GM18909 (cell line): Measurements from ENCODE around the gene DKKL1.

Experiments used
- ATAC-seq: cut with Tn5 transposase; IDR thresholded peaks from one replicate; pipeline ENCODE4 v1.9.1; 2021; ENCODE audit warnings: mild to moderate bottlenecking; ENCODE audit not compliant: unreplicated experiment, poor library complexity

Gene DKKL1

DNA sequence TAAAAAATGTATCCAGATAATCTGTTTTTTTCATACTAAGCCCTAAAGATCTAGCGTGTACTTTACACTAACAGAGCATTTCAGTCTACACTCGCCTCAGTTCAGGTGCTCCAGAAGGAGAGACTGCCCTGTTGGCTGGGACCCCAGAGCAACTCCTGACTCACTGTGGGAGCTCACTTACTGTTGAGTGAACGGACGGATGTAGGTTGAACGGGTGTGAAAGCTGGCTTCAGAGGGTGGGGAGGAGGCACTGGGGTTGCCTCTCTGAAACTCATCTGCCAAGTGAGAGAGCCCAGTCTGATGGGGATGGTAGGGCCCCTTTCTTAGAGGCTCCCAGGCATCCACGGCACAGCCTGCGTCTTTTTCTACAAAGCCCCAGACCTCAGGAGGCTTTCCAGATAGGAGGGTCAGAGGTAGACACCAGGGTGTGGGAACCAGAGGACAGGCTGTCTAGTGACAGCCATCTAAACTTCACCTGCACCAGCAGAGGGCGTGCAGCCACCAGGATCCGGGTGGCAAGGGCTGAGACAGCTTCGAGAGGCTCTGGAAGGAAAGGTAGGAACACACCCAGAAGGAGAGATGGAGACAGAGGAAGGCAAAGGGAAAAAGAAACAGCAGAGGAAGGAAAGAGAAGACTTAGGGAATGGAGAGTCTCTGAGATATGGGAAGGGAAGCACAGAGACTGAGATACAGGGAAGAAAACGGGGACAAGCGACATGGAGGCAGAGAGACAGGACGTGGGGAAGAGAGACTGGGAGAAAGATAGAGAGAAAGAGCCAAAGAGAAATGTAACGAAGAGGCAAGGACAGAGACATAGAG, 28.1 kb downstream of the DKKL1 start:
- no peak for ATAC-seq

DNA sequence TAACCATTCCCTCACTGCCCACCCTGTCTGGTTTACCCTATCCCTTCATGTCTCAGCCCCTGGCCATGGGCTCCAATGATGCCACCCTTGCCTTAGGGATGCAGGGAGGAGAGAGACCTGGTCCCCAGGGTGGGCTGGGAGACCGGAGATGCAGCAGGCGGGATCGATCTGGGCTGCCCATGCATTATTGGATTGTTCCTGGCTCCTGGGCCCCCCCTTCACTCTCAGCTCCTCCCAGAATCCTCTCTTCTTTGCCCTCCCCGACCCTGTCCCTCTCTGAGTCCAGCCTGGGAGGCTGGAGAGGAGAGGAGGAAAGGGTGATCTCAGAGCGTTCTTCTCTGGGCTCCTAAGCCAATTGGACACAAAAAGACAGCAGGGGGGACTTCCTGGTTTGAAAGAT, 30.2 kb downstream of the DKKL1 start:
- no peak for ATAC-seq

DNA sequence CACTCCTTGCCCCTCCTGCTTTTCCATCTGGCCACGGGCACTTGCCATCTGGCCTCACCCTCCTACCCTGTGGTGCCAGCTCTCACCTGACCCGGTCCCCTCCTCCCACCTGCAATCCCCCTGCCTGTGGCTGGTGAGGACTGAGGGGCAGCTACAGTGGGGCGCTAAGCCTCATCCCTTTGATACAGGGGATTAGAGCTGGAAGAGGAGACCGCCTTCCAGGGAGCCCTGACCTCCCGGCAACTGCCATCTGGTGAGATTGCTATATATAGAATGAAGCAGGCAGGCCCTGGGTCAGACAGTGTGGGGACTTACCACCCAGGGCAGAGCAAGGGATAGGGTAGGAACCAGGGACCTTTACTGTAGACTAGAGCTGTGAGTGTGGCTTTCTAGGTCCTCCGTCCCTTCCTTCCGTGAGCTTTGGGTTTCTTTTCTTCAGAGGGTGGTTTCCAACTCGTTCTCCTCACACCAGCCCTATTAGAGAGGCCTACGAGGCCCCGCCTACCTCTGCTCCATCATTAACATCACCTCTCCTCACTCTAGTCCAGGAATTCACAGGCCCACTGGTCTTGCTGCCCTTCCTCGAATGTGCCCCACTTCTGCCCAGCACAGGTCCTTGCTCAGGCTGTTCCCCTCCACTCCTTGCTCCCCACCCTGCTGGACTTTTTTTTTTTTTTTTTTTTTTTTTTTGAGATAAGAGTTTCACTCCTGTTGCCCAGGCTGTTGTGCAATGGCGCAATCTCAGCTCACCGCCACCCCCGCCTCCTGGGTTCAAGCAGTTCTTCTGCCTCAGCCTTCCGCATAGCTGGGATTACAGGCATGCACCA, 32.1 kb downstream of the DKKL1 start:
- no peak for ATAC-seq

DNA sequence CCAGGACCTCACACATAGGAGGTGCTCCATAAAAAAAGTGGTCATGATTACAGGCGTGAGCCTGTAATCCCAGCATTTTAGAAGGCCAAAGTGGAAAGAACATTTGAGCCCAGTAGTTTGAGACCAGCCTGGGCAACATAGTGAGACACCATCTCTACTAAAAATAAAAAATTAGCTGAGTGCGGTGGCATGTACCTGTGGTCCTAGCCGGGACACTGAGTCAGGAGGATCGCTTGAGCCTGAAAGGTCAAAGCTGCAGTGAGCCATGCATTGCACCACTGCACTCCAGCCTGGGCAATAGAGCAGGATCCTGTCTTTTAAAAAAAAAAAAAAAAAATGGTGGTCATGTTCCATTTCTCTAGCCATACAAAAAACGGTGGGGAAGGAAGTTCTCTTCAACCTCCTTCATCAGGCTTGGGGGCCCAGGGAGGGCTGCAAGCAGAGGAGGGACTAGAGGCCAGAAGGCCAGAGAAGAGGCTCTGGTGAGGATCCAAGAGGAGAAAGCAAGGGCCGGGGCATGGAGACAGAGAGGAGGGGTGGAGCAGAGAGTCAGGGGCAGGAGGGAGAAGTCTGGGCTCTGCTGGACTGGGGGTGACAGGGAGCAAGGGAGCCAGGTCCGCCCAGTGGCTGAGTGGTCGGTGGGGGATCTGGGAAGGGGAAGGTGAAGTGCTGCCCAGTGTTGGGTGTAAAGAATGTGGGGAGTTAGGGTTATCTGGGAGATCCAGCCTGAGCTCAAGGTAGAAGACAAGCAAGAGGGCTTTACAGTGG, 33.2 kb downstream of the DKKL1 start:
- no peak for ATAC-seq

DNA sequence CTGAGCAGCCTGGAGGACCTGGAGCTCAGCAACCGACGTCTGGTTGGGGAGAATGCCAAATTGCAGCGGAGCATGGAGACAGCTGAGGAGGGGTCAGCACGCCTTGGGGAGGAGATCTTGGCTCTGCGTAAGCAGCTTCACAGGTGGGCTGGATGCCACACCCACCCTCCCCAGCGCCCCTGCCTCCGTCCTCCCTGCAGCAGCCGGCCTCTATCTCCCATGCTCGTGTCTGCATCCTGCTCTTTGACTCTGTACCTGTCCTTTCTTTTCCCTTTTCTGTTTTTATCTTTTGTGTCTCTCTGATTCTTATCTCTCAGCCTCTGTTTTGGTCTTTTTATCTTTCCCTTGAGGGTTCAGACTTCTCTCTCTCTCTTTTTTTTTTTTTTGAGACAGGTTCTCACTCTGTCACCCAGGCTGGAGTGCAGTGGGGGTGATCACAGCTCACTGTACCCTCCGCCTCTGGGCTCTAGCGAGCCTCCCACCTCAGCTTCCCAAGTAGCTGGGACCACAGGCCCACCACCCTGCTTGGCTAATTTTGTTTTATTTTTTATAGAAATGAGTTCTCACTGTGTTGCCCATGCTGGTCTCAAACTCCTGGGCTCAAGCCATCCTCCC, 34.4 kb downstream of the DKKL1 start:
- ATAC-seq, result no peak

DNA sequence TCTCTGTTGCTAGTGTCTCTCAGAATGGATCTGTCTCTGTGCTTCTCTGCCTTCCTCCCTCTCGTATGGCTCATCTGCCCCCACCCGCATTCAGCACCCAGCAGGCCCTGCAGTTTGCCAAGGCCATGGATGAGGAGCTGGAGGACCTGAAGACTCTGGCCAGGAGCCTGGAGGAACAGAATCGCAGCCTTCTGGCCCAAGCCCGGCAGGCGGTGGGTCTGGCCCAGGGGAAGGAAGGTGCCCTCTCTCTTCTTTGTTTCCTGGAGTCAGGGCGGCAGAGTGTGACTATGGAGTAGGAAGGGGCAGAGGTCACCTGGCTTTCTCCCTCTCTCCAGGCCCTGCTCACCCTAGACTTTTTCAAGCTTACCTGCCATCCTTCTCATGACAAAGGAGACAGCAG, 35.3 kb downstream of the DKKL1 start:
- ATAC-seq, result no peak

DNA sequence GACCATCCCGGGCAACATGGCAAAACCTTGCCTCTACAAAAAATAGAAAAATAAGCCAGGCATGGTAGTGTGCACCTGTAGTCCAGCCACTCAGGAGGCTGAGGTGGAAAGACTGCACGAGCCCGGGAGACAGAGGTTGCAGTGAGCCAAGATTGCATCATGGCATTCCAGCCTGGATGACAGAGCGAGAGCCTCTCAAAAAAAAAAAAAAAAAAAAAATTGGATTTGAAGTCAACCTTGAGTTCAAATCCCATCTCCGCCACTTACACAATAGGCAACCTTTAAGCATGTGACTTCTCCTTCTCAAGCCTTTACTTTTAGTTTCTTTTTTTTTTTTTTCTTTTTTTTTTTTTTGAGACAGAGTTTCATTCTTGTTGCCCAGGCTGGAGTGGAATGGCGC, 36.4 kb downstream of the DKKL1 start:
- no peak for ATAC-seq

DNA sequence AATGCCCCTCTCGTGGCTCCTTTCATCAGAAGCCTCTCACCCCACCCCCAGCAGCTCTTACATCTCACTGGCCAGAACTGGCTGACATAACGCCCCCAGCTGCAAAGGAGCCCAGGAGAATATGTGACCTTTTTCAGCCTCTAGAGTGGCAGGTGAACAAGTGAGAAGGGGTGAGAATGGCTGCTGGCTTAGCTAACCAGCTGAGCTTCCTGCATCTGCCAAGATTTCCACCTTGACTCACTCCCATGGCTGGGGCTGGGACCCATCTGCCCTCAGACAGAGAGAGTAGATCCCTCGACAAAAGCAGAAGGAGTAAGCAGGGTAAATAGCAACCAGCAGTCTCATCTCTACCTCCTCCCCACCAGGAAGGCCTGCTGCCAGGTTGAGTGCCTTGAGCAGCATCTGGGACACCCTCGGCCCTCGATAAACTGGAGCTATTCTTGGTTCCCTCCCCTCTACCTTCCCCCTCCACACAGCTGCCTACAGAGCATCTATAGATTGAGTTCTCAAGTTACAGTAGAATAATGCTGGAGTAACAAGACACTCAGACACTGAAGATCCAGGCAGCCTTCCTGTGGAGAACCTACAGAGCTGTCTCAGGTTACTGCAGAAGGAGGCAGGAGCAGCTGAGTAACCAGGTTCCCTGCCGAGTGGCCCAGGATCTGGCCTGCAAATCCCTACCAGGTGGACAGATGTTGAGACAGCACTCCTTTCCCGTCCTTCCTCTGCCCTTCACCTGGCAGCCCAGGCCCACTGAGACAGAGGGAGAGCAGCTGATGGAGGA, 39.9 kb downstream of the DKKL1 start:
- ATAC-seq, result no peak

DNA sequence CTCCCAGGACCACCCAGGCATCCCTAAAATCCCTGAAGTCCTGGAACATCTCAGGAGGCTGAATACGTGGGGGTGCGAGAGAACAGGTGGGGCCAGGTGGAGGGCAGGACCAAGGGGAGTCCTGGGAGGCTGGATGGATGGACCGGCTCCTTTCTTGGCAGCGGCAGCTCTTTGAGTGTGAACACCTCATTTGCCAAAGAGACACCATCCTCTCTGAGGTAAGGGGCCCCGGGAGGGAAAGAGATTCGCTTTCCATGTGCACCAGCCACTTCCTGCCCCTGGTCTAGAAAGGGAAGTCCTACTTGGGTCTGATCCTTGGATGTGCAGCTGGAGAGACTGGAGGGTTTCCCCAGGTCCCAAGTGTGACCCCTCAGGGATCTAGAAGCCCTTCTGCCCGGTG, 43.4 kb downstream of the DKKL1 start:
- no peak for ATAC-seq

DNA sequence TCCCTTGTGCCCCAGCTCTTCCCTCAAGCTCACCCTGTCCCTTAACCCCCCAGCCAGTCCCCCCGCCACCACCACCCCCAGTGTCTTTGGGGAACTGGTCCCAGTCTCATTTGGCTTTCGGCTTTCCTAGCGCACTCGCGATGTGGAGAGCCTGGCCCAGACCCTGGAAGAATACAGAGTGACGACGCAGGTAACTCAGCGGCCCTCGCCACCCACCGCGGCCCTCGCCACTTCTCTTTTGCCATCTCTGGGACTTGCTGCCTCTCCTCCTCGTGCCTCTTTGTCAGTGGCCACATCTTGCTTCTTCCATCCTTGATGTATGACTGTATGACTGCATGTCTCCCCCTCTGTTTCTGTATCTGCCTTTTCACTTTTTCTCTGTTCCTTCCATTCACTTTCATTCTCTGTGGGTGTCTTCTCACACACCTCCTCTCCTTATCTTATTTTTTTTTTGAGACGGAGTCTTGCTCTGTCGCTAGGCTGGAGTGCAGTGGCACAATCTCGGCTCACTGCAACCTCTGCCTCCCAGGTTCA, 43.9 kb downstream of the DKKL1 start:
- no peak for ATAC-seq

DNA sequence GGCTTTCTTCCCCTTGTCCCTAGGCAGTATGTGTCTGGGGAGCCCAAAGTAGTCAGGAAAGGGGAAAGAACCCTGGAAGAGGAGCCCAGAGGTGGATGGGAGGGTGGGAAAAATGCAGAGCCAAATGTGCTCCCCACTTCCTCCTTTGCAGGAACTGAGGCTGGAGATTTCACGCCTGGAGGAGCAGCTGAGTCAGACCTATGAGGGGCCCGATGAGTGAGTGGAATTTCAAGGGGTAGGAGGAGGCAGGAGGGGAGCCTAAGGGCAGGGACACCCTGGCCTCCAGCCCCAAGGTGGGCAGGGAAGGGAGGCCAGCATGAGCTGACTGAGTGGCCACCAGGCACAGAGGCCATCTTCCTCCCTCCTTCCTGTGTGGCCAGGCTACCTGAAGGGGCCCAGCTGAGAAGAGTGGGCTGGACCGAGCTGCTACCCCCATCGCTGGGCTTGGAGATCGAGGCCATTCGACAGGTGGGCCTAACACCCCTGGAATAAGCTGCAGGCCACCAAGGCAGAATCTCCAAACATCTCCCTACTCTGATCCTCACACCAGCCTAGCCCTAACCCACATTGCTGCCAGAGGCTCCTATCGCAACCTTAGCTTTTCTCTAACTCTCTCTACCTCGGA, 45.3 kb downstream of the DKKL1 start:
- no peak for ATAC-seq

DNA sequence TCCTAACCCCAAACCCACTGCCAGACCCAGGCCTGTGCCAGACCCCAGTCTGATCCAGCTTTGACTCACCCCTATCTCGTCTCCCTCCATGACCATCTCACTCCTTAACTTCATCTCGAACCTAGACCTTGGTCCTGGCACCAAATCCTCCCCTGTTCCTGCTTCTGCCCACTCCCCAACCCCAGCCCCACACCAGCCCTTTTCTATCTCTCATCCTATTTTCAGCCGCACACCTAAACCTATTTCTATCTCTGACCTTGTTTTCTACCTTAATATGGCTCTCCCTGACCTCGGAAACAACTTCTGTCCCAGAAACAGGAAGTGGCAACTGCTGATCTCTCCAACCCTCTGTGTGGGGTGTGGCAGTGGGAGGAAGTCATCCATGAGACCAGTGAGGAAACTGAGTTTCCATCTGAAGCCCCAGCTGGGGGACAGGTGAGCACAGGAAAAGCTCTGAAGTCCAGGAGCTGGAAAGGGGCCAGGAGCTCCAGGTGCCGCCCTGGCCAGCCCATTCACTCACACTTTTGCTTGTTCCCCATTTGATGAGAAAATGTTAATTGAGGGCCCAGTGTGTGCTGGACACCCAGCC, 45.9 kb downstream of the DKKL1 start:
- ATAC-seq, result no peak

DNA sequence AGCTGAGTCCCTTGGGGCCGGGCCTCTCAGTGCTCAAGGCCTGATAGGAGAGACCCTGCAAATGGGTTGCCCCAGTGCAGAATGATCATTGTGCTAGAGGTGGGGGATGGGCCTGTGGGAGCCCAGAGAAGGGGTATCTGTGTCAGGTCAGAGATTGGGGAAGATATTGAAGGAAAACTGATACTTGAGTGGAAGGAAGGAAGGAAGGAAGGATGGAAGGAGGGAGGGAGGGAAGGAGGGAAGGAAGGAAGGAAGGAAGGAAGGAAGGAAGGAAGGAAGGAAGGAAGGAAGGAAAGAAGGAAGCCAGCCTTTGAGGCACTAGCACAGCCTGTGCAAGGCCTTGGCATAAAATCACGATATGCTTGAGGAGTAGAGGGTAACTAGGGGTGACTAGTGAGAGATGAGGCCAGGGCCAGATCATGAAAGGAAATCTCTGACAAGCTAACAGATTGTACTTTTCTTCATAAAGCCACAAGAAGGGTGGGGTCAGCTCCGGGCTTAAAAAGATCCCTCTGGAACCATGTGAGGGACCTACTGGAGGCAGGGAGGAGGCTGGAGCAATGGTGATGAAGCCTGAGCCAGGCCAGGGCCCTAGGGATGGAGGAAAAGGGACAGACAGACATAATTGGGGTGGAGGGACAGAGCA, 48.1 kb downstream of the DKKL1 start:
- no peak for ATAC-seq

DNA sequence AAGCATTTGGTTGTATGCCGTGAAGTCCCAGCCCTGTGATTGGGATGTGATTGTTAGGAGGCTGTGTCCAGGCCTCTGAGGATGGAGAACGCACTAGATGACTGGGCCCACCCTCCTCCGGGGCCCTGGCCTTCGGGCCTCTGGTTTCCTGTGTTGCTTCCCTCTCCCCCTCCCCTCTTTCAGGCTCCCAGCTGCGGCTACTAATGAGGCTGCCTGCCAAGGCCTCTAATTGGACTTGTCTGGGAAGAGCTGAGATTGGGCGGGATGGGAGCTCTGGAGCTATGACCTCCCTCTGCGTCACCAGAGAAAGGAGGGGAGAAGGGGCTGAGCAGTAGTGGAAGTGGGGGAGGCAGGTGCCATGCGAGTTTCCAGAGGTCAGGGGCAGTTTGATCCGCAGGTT, 49.7 kb downstream of the DKKL1 start:
- ATAC-seq, result no peak

DNA sequence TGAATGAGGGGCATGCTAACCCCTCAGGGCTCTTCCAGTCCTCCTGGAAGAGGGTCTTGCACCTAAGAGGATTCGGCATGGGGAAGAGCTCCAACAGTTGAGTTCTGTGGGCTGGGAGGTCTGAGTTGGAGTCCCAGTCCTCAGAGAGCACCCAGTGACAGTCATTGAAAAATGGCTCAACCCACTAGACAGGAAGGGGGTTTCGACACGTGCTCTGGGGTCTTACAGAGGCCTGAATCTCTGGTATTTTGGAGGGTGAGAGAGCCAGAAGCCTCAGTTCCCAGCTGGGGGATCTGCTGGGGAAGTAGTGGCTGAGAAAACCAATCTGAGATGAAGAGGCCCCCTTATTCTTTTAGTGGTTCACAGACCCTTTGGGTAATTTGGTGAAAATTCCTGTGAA, 50.6 kb downstream of the DKKL1 start:
- ATAC-seq, result no peak

DNA sequence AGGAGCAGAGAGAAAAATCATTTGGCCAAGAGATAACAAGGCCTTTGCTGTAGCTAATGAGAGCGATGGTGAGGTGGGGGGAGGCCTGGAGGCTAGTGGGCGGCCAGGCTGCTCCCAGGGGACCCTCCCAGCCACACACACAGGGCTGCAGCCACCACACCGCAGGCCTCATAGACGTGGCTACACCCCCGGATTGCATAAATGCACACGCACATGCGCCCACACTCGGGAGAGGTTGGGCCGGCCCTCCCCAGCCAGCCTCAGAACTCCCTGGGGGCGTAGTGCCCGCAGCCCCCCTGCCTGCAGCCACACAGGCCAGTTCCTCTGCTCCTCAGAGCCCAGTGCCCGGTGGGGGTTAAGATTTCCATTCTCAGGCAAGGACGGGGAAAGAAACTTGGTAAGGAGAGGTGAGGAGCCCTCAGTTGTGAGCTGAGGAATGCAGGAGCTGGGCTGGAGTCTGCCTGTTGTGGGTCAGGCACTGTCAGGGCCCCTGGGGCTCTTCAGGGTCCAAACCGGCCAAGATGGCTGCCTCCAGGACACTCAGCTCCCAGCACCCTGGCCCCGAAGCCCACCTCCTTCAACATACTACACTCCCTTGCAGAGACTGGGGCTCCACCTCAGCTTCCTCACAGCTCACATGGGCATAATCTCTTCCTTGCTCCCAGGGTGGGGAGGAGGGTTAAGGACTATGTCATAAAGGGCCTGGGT, 51.6 kb downstream of the DKKL1 start:
- ATAC-seq, result no peak

DNA sequence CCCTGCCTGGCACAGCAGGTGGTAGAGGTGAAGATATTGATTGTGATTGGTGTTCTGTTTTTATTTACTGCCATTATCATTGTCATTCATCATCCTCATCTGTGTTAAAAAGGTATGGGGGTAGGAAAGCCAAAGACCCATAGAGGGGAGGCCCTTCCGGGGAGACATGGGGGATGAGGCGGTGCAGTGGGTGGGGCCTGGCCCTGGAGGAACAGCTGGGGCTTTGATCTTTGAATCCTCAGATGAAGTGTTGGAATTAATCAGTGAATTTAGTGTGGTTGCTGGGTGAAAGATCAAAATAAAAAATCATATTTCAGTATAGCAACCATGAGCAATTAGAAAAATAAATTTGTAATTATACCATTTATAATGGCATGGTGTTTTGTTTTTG, 52.1 kb downstream of the DKKL1 start:
- no peak for ATAC-seq

DNA sequence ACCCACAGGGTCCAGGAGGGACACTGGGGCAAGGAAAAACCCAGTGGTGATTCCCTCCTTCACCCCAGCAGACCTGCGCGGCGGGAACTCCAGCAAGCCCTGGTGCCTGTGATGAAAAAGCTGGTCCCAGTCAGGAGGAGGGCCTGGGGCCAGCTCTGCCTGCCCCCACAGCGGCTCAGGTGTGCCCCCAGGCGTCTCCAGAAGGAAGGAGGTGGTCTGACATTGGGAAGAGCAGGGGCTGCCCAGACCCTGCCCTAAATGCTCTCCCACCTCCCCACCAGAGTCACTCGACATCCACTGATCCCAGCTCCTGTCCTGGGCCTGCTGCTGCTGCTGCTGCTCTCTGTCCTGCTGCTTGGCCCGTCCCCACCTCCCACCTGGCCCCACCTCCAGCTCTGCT, 53.4 kb downstream of the DKKL1 start:
- no peak for ATAC-seq
